ENCODE results near the gene ABCB8.

The ABCB8 gene

GRCh38 chr7:150992833-150993302 lies 35.4 kb upstream of the ABCB8 start:
- H3K4me3 ChIP-seq (ENCODE audit: low read depth, low read length), result no peak overlapping the region
- no peak for TF ChIP-seq CTCF (IDR thresholded peaks at IDR 0.05; ENCODE audit: borderline replicate concordance, insufficient read depth, low read depth, low read length)

- TF ChIP-seq CTCF (IDR thresholded peaks at IDR 0.05; ENCODE audit: borderline replicate concordance, insufficient read depth, low read depth, low read length), result no peak
- no peak overlapping the region for H3K4me3 ChIP-seq (ENCODE audit: low read depth, low read length)
Measured at GRCh38 chr7:150993511-150993910, 34.7 kb upstream of the ABCB8 start.

DNA sequence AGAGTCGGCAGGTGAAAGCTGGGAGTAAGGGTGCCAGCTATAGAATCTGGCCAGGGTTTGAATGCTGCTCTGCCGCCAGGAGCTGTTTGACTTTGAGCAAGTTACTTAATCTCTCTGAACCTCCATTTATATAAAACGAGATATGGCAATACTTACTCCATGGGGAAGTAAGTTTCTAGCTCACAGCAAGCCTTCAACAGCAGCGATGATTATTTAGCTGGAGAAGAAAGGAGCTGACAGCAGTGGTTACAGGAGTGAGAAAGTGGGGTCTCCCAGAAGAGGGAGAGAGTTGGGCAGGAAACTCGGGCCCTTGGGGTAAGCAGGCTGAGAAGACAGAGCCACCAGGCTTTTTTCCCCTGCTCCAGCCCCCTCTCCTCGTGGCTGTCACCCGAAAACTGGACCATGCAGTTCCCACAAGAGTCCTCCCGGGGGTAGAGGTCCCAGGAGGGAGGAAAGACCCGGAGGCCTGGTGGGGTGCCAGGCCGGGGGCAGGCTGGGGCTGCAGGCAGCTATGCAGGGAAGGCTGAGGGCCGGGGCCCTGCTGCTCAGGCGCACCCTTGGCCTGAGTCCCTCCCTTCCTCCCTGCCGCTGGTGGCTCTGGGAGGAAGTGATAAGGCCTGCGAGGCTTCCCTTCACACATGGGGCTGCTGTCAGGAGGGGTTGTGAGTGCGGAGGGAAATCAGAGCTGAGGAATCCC lies 34.0 kb upstream of the ABCB8 start:
- TF ChIP-seq CTCF (IDR thresholded peaks at IDR 0.05; ENCODE audit: borderline replicate concordance, insufficient read depth, low read depth, low read length), result no peak
- no peak overlapping the region for H3K4me3 ChIP-seq (ENCODE audit: low read depth, low read length)

DNA sequence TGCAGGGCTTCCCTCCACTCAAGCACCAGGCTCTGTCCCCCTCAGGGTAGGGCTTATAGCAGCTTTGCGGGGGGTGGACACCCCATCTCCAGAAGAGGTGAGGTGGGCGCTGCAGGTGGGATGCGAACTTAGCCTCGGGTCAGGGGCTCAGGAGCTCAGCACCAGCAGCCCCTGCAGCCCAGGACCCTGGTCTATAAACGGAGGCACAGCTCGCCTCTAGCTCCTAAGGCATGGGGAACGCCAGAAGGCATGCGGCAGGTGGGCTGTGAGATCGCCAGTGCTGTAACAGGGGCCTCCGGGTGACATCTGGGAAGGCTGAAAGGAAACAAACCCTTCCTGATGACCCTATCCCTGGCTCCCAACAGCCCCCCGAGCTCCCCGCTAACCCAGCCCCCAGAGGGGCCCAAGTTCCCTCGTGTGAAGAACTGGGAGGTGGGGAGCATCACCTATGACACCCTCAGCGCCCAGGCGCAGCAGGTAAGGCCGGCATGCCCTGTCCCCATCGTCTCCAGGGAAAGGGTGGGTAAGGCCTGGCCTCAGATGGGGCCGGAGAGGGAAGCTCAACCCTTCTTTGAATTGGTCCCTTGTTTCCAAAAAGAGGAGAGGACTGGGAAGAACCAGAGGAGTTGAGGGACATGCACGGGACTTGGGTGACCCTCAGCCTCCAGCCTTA lies 33.3 kb upstream of the ABCB8 start:
- TF ChIP-seq CTCF (IDR thresholded peaks at IDR 0.05; ENCODE audit: borderline replicate concordance, insufficient read depth, low read depth, low read length), result no peak
- H3K4me3 ChIP-seq (ENCODE audit: low read depth, low read length), result no peak overlapping the region

DNA sequence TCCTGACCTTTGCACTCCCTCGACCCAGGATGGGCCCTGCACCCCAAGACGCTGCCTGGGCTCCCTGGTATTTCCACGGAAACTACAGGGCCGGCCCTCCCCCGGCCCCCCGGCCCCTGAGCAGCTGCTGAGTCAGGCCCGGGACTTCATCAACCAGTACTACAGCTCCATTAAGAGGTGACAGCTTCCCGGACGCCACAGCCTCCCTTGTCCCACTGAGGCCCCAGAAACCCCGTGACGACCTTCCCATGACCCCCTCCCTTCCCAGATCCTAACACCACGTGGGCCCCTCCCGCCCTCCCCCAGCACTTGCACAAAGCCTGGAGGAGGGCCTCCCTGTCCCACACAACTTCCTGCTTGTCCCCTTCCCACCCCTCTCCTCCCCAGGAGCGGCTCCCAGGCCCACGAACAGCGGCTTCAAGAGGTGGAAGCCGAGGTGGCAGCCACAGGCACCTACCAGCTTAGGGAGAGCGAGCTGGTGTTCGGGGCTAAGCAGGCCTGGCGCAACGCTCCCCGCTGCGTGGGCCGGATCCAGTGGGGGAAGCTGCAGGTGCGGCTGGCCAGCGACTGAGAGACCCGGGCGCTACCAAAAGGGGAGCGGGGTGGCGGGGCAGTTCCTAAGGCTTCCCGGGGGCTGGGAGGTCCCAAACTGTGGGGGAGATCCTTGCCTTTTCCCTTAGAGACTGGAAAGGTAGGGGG lies 31.7 kb upstream of the ABCB8 start:
- no peak overlapping the region for H3K4me3 ChIP-seq (ENCODE audit: low read depth, low read length)
- no peak for TF ChIP-seq CTCF (IDR thresholded peaks at IDR 0.05; ENCODE audit: borderline replicate concordance, insufficient read depth, low read depth, low read length)

- TF ChIP-seq CTCF (IDR thresholded peaks at IDR 0.05; ENCODE audit: borderline replicate concordance, insufficient read depth, low read depth, low read length), result no peak
- no peak overlapping the region for H3K4me3 ChIP-seq (ENCODE audit: low read depth, low read length)
Measured at GRCh38 chr7:150997075-150997511, 31.2 kb upstream of the ABCB8 start.

All from GM12875 (cell line).